Airway epithelial cell (primary cell): ENCODE measurements around the gene LIN7B. TPM values are rescaled to one million over a fixed set of nuclear protein-coding genes. Genes with fewer than 3 reads are reported as not detected.

ENCODE experiments used
- total RNA-seq: library from RNA; depleted of rRNA; stranded (reverse); fragments of >200 nt; gene quantifications from 2 replicates; pipeline ENCODE4 v1.2.3, GENCODE V29; 2015

The LIN7B gene
- 10.3 and 10.5 TPM in 2 replicates for total RNA-seq

GRCh38 chr19:49113762-49114629, at the start of gene LIN7B:
LIN7B (plus strand) TSS chr19:49114370; CDS start chr19:49114405, 35 bp downstream.

GRCh38 chr19:49064768-49065611, 49.2 kb upstream of the LIN7B start, which contains the start of gene NTF4:
NTF4 (minus strand) TSS chr19:49064818; CDS start chr19:49061997, 2,821 bp downstream.

GRCh38 chr19:49085020-49085867, 28.9 kb upstream of the LIN7B start, which contains the start of gene SNRNP70:
SNRNP70 (plus strand) TSS chr19:49085451; CDS start chr19:49086415, 964 bp downstream.

GRCh38 chr19:49118565-49119410, 4.6 kb downstream of the LIN7B start, which contains the start of gene C19orf73:
C19orf73 (minus strand) TSS chr19:49119143; CDS start chr19:49119022, 121 bp downstream.

GRCh38 chr19:49119411-49120324, 5.5 kb downstream of the LIN7B start, which contains the start of gene PPFIA3:
PPFIA3 (plus strand) TSS chr19:49119544; CDS start chr19:49127874, 8,330 bp downstream.

GRCh38 chr19:49155005-49155819, 41.0 kb downstream of the LIN7B start, which contains the start of gene HRC:
HRC (minus strand) TSS chr19:49155396; CDS start chr19:49155237, 159 bp downstream.

GRCh38 chr19:49157445-49158224, 43.5 kb downstream of the LIN7B start, which contains the start of gene TRPM4:
TRPM4 (plus strand) TSS chr19:49157792; CDS start chr19:49157867, 75 bp downstream.

Other genes starting within 250 kb of the LIN7B start
- 1.7 and 5.3 TPM in 2 replicates for gene PLEKHA4, start 245.8 kb upstream of the LIN7B start, total RNA-seq
- gene PPP1R15A, start 241.9 kb upstream of the LIN7B start, total RNA-seq = 25.3 and 25.5 TPM in 2 replicates
- not detected in 2 replicates for gene TULP2, start 215.6 kb upstream of the LIN7B start, total RNA-seq
- gene NUCB1, start 214.1 kb upstream of the LIN7B start, total RNA-seq = 186 and 191 TPM in 2 replicates
- 0.33 and 1.1 TPM in 2 replicates for gene DHDH, start 180.7 kb upstream of the LIN7B start, total RNA-seq
- gene BAX, start 159.5 kb upstream of the LIN7B start, total RNA-seq = 74.6 and 94.5 TPM in 2 replicates
- 788 and 1,050 TPM in 2 replicates for gene FTL, start 149.1 kb upstream of the LIN7B start, total RNA-seq
- gene GYS1, start 121.1 kb upstream of the LIN7B start, total RNA-seq = 63.5 and 69.1 TPM in 2 replicates
- 300 and 321 TPM in 2 replicates for gene RUVBL2, start 120.5 kb upstream of the LIN7B start, total RNA-seq
- gene LHB, start 97.3 kb upstream of the LIN7B start, total RNA-seq = not detected in 2 replicates
- gene CGB3, start 90.0 kb upstream of the LIN7B start, total RNA-seq = not detected in 2 replicates
- 0.49 and 1.3 TPM in 2 replicates for gene CGB2, start 82.5 kb upstream of the LIN7B start, total RNA-seq
- 2.4 TPM in 1 of 2 replicates, not detected in the other for gene CGB1, start 77.5 kb upstream of the LIN7B start, total RNA-seq
- gene CGB5, start 70.5 kb upstream of the LIN7B start, total RNA-seq = not detected in 2 replicates
- 0.37 TPM in 1 of 2 replicates, not detected in the other for gene CGB8, start 65.3 kb upstream of the LIN7B start, total RNA-seq
- gene CGB7, start 56.6 kb upstream of the LIN7B start, total RNA-seq = 0.23 and 2.3 TPM in 2 replicates
- gene NTF4, start 49.6 kb upstream of the LIN7B start, total RNA-seq = 5.6 and 6.5 TPM in 2 replicates
- not detected in 2 replicates for gene KCNA7, start 41.7 kb upstream of the LIN7B start, total RNA-seq
- gene SNRNP70, start 28.9 kb upstream of the LIN7B start, total RNA-seq = 208 and 217 TPM in 2 replicates
- 4.0 and 11.2 TPM in 2 replicates for gene C19orf73, start 4.8 kb downstream of the LIN7B start, total RNA-seq
- 9.9 and 12.8 TPM in 2 replicates for gene PPFIA3, start 5.2 kb downstream of the LIN7B start, total RNA-seq
- not detected in 2 replicates for gene HRC, start 41.0 kb downstream of the LIN7B start, total RNA-seq
- gene TRPM4, start 43.4 kb downstream of the LIN7B start, total RNA-seq = 19.6 and 20.2 TPM in 2 replicates
- not detected in 2 replicates for gene SLC6A16, start 210.8 kb downstream of the LIN7B start, total RNA-seq
- not detected in 2 replicates for gene CD37, start 221.0 kb downstream of the LIN7B start, total RNA-seq
- 29.8 and 32.4 TPM in 2 replicates for gene TEAD2, start 248.0 kb downstream of the LIN7B start, total RNA-seq
- gene DKKL1, start 249.5 kb downstream of the LIN7B start, total RNA-seq = 0.14 TPM in 1 of 2 replicates, not detected in the other